Uterus (tissue), 4 donors: ENCODE results near the gene POTEF. TPM values are rescaled to one million over a fixed set of nuclear protein-coding genes. Genes with fewer than 3 reads are reported as not detected.
"Not testable (repeated sequence)": the region's sequence is repeated elsewhere in the genome, so short reads cannot be mapped to it uniquely, and the experiment has no call there.

ENCODE experiments used
- DNase-seq, 2 donors: peaks; one replicate each; pipeline ENCODE4 v3.0.0-alpha.2; 2019 to 2020
- H3K27ac ChIP-seq, 2 donors: fragments of 200-600 bp; sonication (generic); 1 replicate in 1 of 2; 2 replicates in 1 of 2; pipeline ENCODE4 v1.5.1; 2016 to 2018
- H3K27me3 ChIP-seq, 2 donors: fragments of 200-600 bp; sonication (generic); one replicate each; pipeline ENCODE4 v1.5.1; 2018 to 2019; ENCODE audit warnings: control low read depth in 1 of 2
- H3K36me3 ChIP-seq, 2 donors: fragments of 200-600 bp; sonication (generic); one replicate each; pipeline ENCODE4 v1.5.1; 2019; ENCODE audit warnings: control low read depth in 1 of 2
- H3K4me1 ChIP-seq, 2 donors: fragments of 200-600 bp; sonication (generic); one replicate each; pipeline ENCODE4 v1.5.1; 2018 to 2019; ENCODE audit warnings: control low read depth in 1 of 2
- H3K4me3 ChIP-seq, 2 donors: fragments of 200-600 bp; sonication (generic); 1 replicate in 1 of 2; 2 replicates in 1 of 2; pipeline ENCODE4 v1.5.1; 2018 to 2019; ENCODE audit warnings: mild to moderate bottlenecking in 1 of 2
- H3K9me3 ChIP-seq, 2 donors: fragments of 200-600 bp; sonication (generic); one replicate each; pipeline ENCODE4 v1.5.1; 2019; ENCODE audit warnings: control low read depth in 1 of 2
- POLR2A ChIP-seq, 2 donors: fragments of 450-650 bp; IDR thresholded peaks; one replicate each; pipeline ENCODE4 v1.6.1; 2016; ENCODE audit warnings: antibody characterized with exemption in 2 of 2, mild to moderate bottlenecking in 1 of 2, moderate library complexity in 1 of 2
- intact Hi-C: fragments of 100-400 bp; cut with DNase I; formaldehyde crosslinking; loops from one replicate; pipeline ENCODE4 v1.15.1; 2023; ENCODE audit warnings: low total_unique reads
- total RNA-seq, 4 donors: library from RNA; depleted of rRNA in 3 of 4; stranded (reverse); fragments of >200 nt in 3 of 4; gene quantifications; one replicate each; pipeline versions ENCODE4 v1.1.0 to v1.2.4, GENCODE V29; 2014 to 2023
- TF ChIP-seq, protein P1 (sequence below), 4 experiments: fragments of 200-600 bp in 2 of 4; fragments of 450-650 bp in 2 of 4; sonication (generic) in 2 of 4; IDR thresholded peaks; one replicate each; pipeline ENCODE4 v1.5.1; 2016 to 2019; ENCODE audit warnings: antibody characterized with exemption in 4 of 4, mild to moderate bottlenecking in 2 of 4, moderate library complexity in 1 of 4
- donor health status: DM: yes; HTN: yes; CAD: no.

The POTEF gene
- total RNA-seq, 4 donors from 2014 or later, result under 0.01 to 0.76 TPM; not detected in 2

DNA sequence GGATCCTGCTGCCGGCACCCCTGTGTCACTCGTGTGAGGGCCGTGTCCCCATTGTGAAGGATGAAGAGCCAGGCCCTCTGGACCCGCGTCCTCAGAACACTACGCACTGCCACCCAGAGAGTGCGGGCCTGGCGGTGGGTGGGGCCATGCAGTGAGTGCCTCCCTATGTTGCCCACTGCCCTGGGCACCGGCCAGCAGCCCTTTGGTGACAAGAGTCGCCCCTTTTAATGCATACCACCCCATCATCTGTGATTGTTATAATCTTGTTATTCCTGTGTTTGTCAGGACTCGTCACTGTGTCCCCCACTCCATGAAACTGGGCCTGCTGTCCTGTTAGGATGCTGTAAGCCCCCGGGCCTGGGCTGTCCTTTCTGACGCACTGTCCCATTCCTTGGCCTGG, 9.3 kb upstream of the POTEF start:
- intact Hi-C loops, H3K27me3 ChIP-seq, H3K27ac ChIP-seq, H3K36me3 ChIP-seq, H3K9me3 ChIP-seq, H3K4me3 ChIP-seq, DNase-seq, H3K4me1 ChIP-seq: not testable (repeated sequence)

DNA sequence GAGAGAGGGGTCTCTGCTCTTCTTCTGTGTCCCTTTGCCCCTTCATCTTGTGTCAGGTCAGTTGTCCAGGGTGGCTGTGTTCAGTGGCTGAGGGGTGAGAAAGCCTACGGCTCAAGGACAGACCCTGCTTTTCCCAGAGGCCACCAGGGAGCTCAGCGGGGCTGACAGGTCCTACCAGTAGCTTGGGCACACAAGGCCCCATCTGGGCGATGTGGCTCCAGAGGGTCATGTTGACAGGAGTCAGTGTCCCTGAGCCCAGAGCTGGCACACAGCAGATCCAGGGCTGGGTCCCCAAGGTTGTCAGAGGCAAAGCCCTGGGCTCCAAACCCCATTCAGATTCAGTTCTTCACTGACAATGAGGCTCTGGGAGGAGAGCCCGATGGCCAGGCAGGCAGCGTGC, 8.1 kb upstream of the POTEF start:
- H3K27me3 ChIP-seq, H3K27ac ChIP-seq, DNase-seq, intact Hi-C loops, H3K36me3 ChIP-seq, H3K9me3 ChIP-seq, H3K4me3 ChIP-seq, H3K4me1 ChIP-seq: not testable (repeated sequence)

DNA sequence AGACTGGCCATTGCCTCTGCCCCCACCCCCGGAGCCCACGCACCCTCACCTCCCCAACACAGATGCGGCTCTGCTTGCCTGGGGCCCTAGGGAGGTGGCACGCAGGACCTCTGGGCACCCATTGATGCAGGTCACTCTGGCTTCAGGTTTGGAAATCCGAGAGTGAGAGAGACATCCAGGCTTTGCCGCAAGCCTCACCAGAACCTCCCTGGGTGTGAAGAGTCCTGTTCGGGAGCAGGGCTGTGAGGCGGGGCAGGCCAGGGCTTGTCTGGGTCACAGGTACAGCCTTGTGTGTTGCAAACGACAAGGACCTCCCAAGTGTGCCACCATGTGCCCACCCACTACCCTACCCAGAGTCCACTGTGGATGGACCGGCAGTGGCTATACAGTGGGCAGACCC, 7.5 kb upstream of the POTEF start:
- intact Hi-C loops, H3K4me3 ChIP-seq, H3K36me3 ChIP-seq, H3K4me1 ChIP-seq, DNase-seq, H3K9me3 ChIP-seq, H3K27me3 ChIP-seq, H3K27ac ChIP-seq: not testable (repeated sequence)

DNA sequence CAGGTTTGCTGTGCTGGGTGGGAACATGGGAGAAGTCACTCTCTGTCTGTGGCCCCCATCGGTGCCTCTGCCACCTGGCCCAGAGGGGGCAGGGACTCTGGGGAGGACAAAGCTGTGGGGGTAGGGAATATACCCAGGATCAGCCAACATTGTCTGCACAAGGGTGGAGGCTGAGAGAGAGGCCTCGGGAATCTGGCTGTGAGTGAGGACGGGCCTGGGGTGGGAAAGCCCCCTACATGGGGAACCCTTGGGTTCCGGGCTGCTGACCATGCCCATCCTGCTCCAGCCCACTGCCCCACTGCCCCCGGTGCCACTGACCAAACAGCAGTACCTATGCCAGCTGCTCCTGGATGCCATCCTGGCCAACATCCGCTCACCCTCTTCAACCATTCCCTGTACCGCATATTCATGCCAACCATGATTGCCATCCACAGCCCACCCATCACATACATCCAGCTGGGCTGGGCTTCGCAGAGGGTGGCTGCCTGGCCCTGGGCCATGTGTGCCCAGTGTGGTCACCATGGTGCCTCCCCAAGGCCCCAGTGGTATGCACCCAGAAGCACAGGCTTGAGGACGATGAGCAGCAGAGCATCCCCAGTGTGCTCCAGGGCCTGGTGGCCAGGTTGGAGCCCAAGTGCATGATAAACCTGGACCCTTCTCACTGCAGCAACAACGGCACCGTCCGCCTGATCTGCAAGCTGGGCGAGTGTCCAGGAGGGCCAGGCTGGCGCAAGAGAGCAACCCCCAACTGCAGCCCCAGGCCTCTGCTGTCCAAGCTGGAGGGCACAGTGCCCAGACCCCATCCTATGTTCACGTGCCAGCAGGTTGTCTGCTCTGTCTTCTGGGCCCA, 6.9 kb upstream of the POTEF start:
- TF ChIP-seq, protein P1, sequence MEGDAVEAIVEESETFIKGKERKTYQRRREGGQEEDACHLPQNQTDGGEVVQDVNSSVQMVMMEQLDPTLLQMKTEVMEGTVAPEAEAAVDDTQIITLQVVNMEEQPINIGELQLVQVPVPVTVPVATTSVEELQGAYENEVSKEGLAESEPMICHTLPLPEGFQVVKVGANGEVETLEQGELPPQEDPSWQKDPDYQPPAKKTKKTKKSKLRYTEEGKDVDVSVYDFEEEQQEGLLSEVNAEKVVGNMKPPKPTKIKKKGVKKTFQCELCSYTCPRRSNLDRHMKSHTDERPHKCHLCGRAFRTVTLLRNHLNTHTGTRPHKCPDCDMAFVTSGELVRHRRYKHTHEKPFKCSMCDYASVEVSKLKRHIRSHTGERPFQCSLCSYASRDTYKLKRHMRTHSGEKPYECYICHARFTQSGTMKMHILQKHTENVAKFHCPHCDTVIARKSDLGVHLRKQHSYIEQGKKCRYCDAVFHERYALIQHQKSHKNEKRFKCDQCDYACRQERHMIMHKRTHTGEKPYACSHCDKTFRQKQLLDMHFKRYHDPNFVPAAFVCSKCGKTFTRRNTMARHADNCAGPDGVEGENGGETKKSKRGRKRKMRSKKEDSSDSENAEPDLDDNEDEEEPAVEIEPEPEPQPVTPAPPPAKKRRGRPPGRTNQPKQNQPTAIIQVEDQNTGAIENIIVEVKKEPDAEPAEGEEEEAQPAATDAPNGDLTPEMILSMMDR (IDR thresholded peaks at IDR 0.05), result no peak
- no peak for TF ChIP-seq POLR2A (IDR thresholded peaks at IDR 0.05)
- Histone ChIP-seq H3K4me3 (no peak overlapping the region), H3K36me3 (no peaks in the 10 kb centered on the region), H3K27ac (no peak overlapping the region), H3K9me3 (no peaks in the 10 kb centered on the region), H3K27me3 (no peaks in the 10 kb centered on the region), H3K4me1 (no peaks in the 10 kb centered on the region)
- intact Hi-C loops, result no loop called here
- no peak for DNase-seq

DNA sequence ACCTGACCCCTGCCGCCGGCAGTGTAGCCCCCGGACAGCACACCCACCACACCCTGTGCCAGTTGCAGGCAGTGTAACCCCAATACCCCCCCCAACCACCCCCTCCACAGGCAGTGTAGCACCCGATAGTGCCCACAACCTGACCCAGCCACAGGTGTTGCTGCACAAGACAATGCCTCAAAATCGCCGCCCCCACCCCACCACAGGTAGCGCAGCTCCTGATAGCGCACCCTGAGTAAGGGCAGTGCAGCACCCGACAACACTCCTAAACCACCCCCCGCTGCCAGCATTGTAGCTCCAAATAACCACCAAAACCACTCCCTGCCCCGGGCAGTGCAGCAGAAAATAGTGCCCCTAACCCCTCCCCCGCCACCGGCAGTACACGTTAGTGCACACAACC, 558 bp downstream of the POTEF start:
- intact Hi-C loops, DNase-seq, H3K36me3 ChIP-seq, H3K4me1 ChIP-seq, H3K4me3 ChIP-seq, H3K9me3 ChIP-seq, H3K27me3 ChIP-seq, H3K27ac ChIP-seq: not testable (repeated sequence)

DNA sequence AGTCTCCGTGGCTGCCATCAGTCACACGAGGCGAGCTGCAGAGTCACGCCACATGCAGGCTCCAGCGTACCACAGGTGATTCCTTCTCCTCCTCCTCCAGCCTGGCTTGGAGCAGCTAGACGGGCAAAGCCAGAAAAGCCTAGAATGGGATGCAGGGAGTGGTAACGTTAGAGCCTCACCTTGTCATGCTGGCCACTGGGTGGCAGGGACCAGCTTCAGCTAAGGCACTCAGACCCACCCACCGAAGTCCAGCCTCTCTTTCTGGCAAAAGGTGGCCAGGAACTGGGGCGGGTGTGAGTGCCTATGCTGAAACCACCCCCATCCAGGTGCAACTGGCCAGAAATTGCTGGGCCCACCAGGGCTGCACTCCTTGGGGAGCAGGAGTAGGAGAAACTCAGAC, 1.3 kb downstream of the POTEF start:
- H3K9me3 ChIP-seq, intact Hi-C loops, H3K4me1 ChIP-seq, H3K27ac ChIP-seq, H3K36me3 ChIP-seq, H3K4me3 ChIP-seq, DNase-seq, H3K27me3 ChIP-seq: not testable (repeated sequence)

DNA sequence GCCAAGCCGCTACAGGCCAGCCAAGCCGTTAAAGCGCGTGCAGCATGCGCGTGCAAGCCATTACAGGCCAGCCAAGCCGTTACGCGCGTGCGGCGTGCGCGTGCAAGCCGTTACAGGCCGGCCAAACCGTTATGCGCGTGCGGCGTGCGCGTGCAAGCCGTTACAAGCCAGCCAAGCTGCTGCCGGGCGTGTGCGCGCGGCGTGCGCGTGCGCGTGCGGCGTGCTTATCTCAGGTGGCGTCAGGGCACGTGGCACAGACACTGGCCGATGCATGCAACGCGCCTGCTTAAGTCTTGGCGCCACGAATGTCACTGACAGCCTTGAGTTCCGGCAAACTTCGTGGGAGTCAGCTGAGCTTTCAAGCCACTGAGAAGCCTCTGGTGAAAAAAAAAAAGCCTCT, 8.1 kb downstream of the POTEF start:
- H3K9me3 ChIP-seq, H3K27ac ChIP-seq, H3K4me1 ChIP-seq, H3K4me3 ChIP-seq, H3K27me3 ChIP-seq, DNase-seq, intact Hi-C loops, H3K36me3 ChIP-seq: not testable (repeated sequence)

DNA sequence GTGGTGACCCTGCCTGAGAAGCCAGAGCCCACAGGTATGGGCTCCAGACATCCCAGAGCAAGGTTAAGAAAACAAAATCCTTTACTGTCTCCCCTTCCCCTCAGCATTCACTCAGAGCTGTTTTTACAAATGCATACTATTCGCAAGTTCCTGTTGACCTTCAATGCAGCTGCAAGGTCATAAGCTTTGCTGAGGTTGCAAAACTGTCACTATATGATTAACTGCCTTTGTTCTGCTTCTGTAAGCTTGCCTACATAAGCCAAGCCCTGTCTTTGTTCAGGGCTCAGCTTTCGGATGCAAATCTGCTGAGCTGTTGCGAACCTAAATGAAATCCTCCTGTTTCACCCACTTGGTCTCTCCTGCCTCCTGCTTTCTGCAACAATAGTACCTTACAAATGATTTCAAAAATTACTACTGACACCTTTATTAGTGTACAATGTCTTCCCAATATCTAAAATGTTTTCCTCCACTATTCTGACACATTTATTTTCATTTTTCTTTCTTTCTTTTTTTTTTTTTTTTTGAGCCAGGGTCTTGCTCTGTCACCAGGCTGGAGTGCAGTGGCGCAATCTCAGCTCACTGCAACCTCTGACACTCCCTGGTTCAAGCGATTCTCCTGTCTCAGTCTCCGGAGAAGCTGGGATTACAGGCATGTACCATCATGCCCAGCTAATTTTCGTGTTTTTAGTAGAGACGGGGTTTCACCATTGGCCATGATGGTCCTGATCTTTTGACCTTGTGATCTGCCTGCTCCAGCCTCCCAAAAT, 26.2 kb downstream of the POTEF start:
- DNase-seq, H3K36me3 ChIP-seq, H3K27ac ChIP-seq, intact Hi-C loops, H3K9me3 ChIP-seq, H3K4me1 ChIP-seq, H3K4me3 ChIP-seq, H3K27me3 ChIP-seq: not testable (repeated sequence)

DNA sequence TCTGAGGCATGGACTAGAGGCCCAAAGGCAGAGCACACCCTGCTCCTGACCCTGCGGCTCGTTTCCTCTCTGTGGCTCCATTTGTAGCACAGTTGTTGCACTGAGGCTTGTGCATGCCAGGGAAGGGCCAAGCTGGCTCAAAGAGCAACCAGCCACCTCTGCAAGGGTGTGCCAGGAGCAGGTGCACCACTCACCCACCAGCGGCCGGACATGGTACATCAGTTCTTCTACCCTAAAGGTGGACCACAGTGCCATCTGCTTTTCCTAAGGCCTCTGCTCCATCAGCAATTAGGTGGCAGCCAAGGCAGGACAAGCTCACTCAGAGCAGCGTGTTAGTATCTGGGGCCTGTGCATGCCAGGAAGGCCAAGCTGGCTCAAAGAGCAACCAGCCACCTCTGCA, 66.4 kb downstream of the POTEF start:
- H3K36me3 ChIP-seq, H3K4me3 ChIP-seq, H3K27ac ChIP-seq, H3K4me1 ChIP-seq, DNase-seq, intact Hi-C loops, H3K27me3 ChIP-seq, H3K9me3 ChIP-seq: not testable (repeated sequence)

DNA sequence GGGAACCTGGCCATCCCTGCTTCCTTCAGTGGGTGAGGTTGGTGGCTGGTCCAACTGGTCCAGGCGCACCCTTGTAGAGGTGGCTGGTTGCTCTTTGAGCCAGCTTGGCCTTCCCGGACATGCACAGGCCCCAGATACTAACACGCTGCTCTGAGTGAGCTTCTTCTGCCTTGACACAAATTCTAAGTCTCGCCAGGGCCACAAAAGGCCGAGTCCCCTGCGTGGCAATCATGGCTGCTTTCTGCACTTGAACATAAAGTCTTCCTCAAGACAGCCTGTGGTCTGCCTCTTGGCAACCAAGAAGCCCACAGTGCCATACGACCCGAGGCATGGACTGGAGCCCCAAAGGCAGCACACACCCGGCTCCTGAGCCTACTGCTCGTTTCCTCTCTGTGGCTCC, 69.0 kb downstream of the POTEF start:
- H3K9me3 ChIP-seq, H3K27me3 ChIP-seq, H3K36me3 ChIP-seq, DNase-seq, intact Hi-C loops, H3K4me1 ChIP-seq, H3K27ac ChIP-seq, H3K4me3 ChIP-seq: not testable (repeated sequence)

DNA sequence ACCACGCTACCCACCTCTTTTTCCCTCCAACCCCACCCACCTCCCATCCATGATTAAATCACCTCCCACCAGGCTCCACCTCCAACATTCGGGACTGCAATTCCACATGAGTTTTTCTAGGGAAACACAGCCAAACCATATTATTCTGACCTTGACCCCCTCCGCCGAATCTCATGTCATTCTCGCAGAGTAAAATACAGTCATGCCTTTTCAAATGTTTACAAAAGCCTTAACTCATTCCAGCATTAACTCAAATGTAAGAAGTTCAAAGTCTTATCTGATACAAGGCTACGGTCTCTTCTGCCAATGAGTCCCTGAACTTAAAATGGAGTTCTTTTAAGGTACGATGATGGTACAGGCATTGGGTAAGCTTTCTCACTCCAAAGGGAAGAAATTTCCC, 72.7 kb downstream of the POTEF start:
- H3K27me3 ChIP-seq, H3K27ac ChIP-seq, H3K9me3 ChIP-seq, intact Hi-C loops, H3K4me1 ChIP-seq, H3K4me3 ChIP-seq, DNase-seq, H3K36me3 ChIP-seq: not testable (repeated sequence)

DNA sequence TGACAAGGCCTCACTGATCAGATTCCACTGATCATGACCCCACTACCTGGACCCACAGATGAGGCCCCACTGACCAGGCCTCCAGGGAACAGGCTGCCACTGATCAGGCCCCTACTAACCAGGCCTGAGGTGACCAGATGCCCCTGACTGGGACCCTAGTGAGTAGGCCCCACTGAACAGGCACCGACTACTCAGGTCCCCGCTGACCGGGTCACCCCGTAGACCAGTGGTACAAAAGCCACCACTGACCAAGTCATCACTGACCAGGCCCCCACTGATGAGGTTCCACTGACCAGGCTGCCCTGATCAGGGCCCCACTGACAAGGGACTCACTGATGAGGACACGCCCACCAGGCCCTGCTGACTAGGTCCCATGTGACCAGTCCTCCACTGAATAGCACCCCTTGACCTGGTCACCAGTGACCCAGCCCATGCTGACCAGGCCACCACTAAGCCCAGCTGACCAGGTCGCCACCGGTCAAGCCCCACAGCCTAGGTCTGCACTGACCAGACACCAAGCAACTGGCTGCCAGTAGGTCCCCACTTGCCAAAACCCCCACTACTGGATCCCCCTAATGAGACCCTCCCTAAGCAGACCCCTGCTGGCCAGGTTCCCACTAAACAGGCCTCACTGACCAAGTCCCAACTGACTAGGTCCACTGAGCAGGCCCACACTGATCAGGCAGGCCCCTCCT, 75.7 kb downstream of the POTEF start:
- H3K27me3 ChIP-seq, H3K36me3 ChIP-seq, H3K27ac ChIP-seq, H3K4me1 ChIP-seq, DNase-seq, intact Hi-C loops, H3K4me3 ChIP-seq, H3K9me3 ChIP-seq: not testable (repeated sequence)
